ENCODE data around the gene ING3.
"Not testable (repeated sequence)": the region's sequence is repeated elsewhere in the genome, so short reads cannot be mapped to it uniquely, and the experiment has no call there.

The ING3 gene

DNA sequence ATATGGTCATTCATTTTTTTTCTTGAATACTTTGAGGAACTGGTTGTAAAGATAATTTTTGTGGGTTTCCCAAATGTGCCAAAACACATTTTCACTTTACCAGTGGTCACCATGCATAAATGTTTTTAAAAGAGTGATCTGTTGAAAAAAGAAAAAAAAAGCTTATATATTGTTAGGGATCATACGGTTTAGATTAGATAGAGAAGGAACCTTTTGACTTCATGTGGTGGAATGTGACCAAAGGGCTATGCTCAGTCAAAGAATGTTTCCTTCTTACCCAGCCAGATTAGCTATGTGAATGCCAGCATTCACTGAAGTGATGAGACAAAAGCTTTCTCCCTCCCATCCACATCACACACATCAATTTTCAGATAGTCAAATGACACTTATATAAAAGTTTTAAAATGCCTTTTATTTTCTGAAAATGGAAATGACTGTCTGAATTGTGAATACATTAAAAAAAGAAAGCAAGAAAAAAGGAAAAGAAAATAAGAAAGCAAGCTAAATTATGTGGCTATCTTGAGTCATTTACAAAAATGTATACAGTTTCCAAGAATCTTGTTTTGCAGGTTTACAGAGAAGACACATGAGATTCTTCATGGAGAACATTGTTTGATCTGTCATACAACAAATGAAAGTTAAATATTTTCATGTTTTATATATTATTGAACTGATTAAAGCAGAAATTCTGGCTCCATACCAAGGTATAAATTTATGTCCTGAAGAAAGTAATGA lies 29.4 kb downstream of the ING3 start:
- no peak overlapping the region for H3K4me2 ChIP-seq (ENCODE audit: low read depth, low read length, poor library complexity, severe bottlenecking)
- no peak overlapping the region for H3K4me3 ChIP-seq (ENCODE audit: low read length, poor library complexity, severe bottlenecking)
- peaks cover 2% of the 10 kb centered on the region for H3K4me1 ChIP-seq (ENCODE audit: insufficient read depth, low read length, poor library complexity, severe bottlenecking)

DNA sequence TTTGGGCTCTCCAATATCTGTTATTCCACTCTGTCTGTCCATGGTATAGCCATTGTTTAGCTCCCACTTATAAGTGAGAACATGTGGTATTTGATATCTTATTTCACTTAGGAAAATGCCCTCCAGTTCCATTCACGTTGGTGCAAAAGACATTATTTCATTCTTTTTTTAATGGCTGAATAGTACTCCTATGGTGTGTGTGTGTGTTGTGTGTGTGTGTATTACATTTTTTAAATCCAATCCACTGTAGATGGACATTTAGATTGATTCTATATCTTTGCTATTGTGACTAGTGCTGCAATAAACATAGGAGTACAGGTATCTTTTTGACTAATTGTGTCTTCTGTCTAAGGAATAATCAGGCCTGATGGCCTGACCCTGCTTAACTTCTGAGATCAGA lies 30.5 kb downstream of the ING3 start:
- Histone ChIP-seq H3K79me2 (ENCODE audit: insufficient read depth, low read length) (no peaks in the 10 kb centered on the region), H3F3A (ENCODE audit: low read depth) (no peaks in the 10 kb centered on the region), H3K27me3 (ENCODE audit: insufficient read depth, low read length, poor library complexity, severe bottlenecking) (no peaks in the 10 kb centered on the region), H3K9me3 (ENCODE audit: insufficient read depth, low read depth, low read length) (no peaks in the 10 kb centered on the region), H3K4me3 (ENCODE audit: low read length, poor library complexity, severe bottlenecking) (no peak overlapping the region), H3K9ac (ENCODE audit: low read depth, low read length, poor library complexity, severe bottlenecking) (no peak overlapping the region), H3K9me2 (replicated peaks; ENCODE audit: low read depth, low read length) (no peaks in the 10 kb centered on the region), H3K36me3 (ENCODE audit: insufficient read depth, low read length) (no peaks in the 10 kb centered on the region), H3K4me1 (ENCODE audit: insufficient read depth, low read length, poor library complexity, severe bottlenecking) (peaks cover 2% of the 10 kb centered on the region), H3K4me2 (ENCODE audit: low read depth, low read length, poor library complexity, severe bottlenecking) (no peak overlapping the region), H2AFZ (ENCODE audit: low read length) (no peak overlapping the region), H4K20me1 (ENCODE audit: insufficient read depth, low read length, poor library complexity, severe bottlenecking) (no peaks in the 10 kb centered on the region)
- TF ChIP-seq CTCF (conservative IDR thresholded peaks at IDR 0.05; ENCODE audit: low read length) (no peak), EZH2phosphoT487 (IDR thresholded peaks at IDR 0.05; ENCODE audit: borderline replicate concordance) (no peak)

More for the DNA sequence above, 29.4 kb downstream of the ING3 start:
- Histone ChIP-seq H3K9me3 (ENCODE audit: insufficient read depth, low read depth, low read length) (no peaks in the 10 kb centered on the region), H3K27me3 (ENCODE audit: insufficient read depth, low read length, poor library complexity, severe bottlenecking) (no peaks in the 10 kb centered on the region), H2AFZ (ENCODE audit: low read length) (no peak overlapping the region), H3K9ac (ENCODE audit: low read depth, low read length, poor library complexity, severe bottlenecking) (no peak overlapping the region), H4K20me1 (ENCODE audit: insufficient read depth, low read length, poor library complexity, severe bottlenecking) (no peaks in the 10 kb centered on the region), H3K79me2 (ENCODE audit: insufficient read depth, low read length) (no peaks in the 10 kb centered on the region), H3K36me3 (ENCODE audit: insufficient read depth, low read length) (peaks cover 9% of the 10 kb centered on the region; the same call in 1 of the 2 replicates), H3F3A (ENCODE audit: low read depth) (no peaks in the 10 kb centered on the region), H3K9me2 (replicated peaks; ENCODE audit: low read depth, low read length) (no peaks in the 10 kb centered on the region)
- no peak for TF ChIP-seq EZH2phosphoT487 (IDR thresholded peaks at IDR 0.05; ENCODE audit: borderline replicate concordance)
- no peak for TF ChIP-seq CTCF (conservative IDR thresholded peaks at IDR 0.05; ENCODE audit: low read length)

DNA sequence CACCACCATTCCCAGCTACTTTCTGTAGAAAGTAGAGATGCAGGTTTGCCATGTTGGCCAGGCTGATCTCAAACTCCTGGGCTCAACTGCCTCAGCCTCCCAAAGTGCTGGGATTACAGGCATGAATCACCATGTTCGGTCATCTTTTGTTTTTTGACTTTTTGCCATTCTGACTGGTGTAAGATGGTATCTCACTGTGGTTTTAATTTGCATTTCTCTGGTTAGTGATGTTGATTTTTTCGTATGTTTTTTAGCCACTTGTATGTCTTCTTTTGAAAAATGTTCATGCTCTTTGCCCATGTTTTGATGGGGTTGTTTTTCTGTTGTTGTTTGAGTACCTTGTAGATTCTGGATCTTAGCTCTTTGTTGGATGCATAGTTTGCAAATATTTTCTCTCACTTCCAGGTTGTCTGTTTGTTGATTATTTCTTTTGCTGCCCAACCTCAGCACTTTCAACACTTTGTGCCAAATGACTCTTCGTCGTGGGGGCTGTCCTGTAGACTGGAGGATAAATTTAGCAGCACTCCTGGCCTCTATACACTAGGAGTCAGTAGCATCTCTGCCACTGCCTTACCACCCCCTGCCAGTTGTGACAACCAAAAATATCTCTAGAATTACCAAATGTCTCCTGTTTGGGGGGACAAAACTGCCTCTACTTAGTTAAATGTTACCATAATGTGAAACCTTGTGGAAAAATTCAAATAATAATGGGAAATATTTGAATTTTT lies 31.5 kb downstream of the ING3 start:
- H3K4me2 ChIP-seq (ENCODE audit: low read depth, low read length, poor library complexity, severe bottlenecking): no peak overlapping the region
- H2AFZ ChIP-seq (ENCODE audit: low read length): peak overlapping the region; percentile 31
- H3F3A ChIP-seq (ENCODE audit: low read depth): no peaks in the 10 kb centered on the region
- no peak overlapping the region for H3K4me3 ChIP-seq (ENCODE audit: low read length, poor library complexity, severe bottlenecking)
- H4K20me1 ChIP-seq (ENCODE audit: insufficient read depth, low read length, poor library complexity, severe bottlenecking): no peaks in the 10 kb centered on the region
- H3K4me1 ChIP-seq (ENCODE audit: insufficient read depth, low read length, poor library complexity, severe bottlenecking): peaks cover 2% of the 10 kb centered on the region
- H3K9me2 ChIP-seq (replicated peaks; ENCODE audit: low read depth, low read length): no peaks in the 10 kb centered on the region
- H3K79me2 ChIP-seq (ENCODE audit: insufficient read depth, low read length): no peaks in the 10 kb centered on the region
- no peaks in the 10 kb centered on the region for H3K9me3 ChIP-seq (ENCODE audit: insufficient read depth, low read depth, low read length)
- peak; percentile 19; the same call in 1 of the 2 replicates for TF ChIP-seq CTCF (conservative IDR thresholded peaks at IDR 0.05; ENCODE audit: low read length)
- TF ChIP-seq EZH2phosphoT487 (IDR thresholded peaks at IDR 0.05; ENCODE audit: borderline replicate concordance): no peak
- H3K27me3 ChIP-seq (ENCODE audit: insufficient read depth, low read length, poor library complexity, severe bottlenecking): no peaks in the 10 kb centered on the region
- H3K9ac ChIP-seq (ENCODE audit: low read depth, low read length, poor library complexity, severe bottlenecking): no peak overlapping the region
- H3K36me3 ChIP-seq (ENCODE audit: insufficient read depth, low read length): no peaks in the 10 kb centered on the region

GRCh38 chr7:120983592-120983991 lies 33.0 kb downstream of the ING3 start:
- H3K9ac ChIP-seq (ENCODE audit: low read depth, low read length, poor library complexity, severe bottlenecking); H3K4me3 ChIP-seq (ENCODE audit: low read length, poor library complexity, severe bottlenecking); H3K36me3 ChIP-seq (ENCODE audit: insufficient read depth, low read length); H4K20me1 ChIP-seq (ENCODE audit: insufficient read depth, low read length, poor library complexity, severe bottlenecking); H3K79me2 ChIP-seq (ENCODE audit: insufficient read depth, low read length); H3K4me2 ChIP-seq (ENCODE audit: low read depth, low read length, poor library complexity, severe bottlenecking); H3K27me3 ChIP-seq (ENCODE audit: insufficient read depth, low read length, poor library complexity, severe bottlenecking); H3K4me1 ChIP-seq (ENCODE audit: insufficient read depth, low read length, poor library complexity, severe bottlenecking); H3K9me2 ChIP-seq (replicated peaks; ENCODE audit: low read depth, low read length); H2AFZ ChIP-seq (ENCODE audit: low read length); H3K9me3 ChIP-seq (ENCODE audit: insufficient read depth, low read depth, low read length); H3F3A ChIP-seq (ENCODE audit: low read depth): not testable (repeated sequence)

Measured in Loucy (cell line).